ENCODE measurements around the gene PRKAG1. TPM values are rescaled to one million over a fixed set of nuclear protein-coding genes. Genes with fewer than 3 reads are reported as not detected.

PRKAG1 gene
- polyA plus RNA-seq, 1 donor from 2014 or later, result 71.0 TPM

DNA sequence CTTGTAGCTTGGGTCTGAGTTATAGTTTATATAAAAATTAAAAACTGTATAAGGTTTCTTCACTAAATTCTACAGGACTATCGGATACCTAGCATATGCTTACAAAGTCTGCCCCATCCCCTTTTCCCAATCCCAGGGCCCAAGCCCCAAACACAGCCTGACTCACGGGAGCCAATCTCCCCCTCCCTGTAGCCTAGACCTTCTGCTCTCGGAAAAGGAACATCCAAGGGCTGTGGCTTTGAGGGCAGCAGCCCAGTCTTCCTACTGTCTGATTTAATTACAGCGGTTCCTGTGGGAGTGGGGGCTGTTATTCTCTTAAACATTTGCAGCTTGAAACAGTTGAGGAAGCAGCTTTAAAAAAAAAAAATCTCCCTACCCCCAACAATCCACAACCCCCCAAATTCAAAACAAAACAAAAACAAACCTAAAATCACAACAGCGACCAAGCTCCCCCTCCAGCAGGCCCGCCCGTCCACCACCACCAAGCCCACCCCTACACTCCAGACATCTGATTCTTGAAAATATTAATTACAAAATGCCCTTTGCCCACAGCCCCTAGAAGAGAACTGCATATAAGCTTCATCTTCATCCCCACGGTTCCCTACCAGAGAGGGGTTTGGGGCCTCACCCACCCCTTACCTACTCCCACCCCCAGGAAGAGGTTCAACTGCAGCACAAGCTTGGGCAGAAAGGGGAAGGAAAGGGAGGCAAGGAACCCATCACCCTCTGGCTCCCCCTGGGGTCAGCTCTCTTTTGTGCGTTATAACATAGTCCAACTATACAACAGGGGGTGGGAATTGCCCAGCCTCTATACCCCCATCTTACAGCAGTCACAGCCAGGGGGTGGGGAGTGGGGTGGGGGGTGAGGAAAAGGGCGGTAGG, 1.1 kb upstream of the PRKAG1 start:
- Histone ChIP-seq H3K27ac (ENCODE audit: low read length) (peak overlapping the region; percentile 94), H3K4me2 (ENCODE audit: low read length) (no peak overlapping the region)

DNA sequence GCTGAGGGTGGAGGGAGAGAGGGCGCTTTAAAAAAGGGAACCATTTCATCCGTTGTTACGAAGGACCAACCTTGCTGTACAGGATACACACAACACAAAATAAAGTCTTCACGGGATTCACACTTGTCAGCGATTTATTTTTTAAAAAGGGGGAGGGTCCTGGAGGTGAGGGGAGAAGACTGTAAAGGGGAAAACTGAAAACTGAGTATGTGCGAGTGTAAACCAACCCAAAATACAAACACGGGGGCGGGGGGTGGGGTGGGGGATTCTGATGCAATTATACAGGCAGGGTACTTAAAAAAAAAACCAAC, 499 bp upstream of the PRKAG1 start:
- no peaks in the 10 kb centered on the region for H3K79me2 ChIP-seq (replicated peaks; ENCODE audit: insufficient read depth, low read length)
- H3K9me3 ChIP-seq (ENCODE audit: low read length), result no peaks in the 10 kb centered on the region
- H3K27ac ChIP-seq (ENCODE audit: low read length), result peak overlapping the region; percentile 94
- H3K9ac ChIP-seq (ENCODE audit: low read length), result peak overlapping the region; percentile 96
- H2AFZ ChIP-seq (ENCODE audit: low read depth, low read length), result peak overlapping the region; percentile 89
- no peaks in the 10 kb centered on the region for H4K20me1 ChIP-seq (ENCODE audit: insufficient read depth)
- no peaks in the 10 kb centered on the region for H3K27me3 ChIP-seq (ENCODE audit: insufficient read depth, low read depth, low read length)
- peaks cover 3% of the 10 kb centered on the region for H3F3A ChIP-seq (ENCODE audit: insufficient read depth, low read length, poor library complexity, severe bottlenecking)
- TF ChIP-seq, protein P1, sequence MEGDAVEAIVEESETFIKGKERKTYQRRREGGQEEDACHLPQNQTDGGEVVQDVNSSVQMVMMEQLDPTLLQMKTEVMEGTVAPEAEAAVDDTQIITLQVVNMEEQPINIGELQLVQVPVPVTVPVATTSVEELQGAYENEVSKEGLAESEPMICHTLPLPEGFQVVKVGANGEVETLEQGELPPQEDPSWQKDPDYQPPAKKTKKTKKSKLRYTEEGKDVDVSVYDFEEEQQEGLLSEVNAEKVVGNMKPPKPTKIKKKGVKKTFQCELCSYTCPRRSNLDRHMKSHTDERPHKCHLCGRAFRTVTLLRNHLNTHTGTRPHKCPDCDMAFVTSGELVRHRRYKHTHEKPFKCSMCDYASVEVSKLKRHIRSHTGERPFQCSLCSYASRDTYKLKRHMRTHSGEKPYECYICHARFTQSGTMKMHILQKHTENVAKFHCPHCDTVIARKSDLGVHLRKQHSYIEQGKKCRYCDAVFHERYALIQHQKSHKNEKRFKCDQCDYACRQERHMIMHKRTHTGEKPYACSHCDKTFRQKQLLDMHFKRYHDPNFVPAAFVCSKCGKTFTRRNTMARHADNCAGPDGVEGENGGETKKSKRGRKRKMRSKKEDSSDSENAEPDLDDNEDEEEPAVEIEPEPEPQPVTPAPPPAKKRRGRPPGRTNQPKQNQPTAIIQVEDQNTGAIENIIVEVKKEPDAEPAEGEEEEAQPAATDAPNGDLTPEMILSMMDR (IDR thresholded peaks at IDR 0.05; ENCODE audit: poor library complexity, severe bottlenecking), result no peak
- TF ChIP-seq, protein P2, sequence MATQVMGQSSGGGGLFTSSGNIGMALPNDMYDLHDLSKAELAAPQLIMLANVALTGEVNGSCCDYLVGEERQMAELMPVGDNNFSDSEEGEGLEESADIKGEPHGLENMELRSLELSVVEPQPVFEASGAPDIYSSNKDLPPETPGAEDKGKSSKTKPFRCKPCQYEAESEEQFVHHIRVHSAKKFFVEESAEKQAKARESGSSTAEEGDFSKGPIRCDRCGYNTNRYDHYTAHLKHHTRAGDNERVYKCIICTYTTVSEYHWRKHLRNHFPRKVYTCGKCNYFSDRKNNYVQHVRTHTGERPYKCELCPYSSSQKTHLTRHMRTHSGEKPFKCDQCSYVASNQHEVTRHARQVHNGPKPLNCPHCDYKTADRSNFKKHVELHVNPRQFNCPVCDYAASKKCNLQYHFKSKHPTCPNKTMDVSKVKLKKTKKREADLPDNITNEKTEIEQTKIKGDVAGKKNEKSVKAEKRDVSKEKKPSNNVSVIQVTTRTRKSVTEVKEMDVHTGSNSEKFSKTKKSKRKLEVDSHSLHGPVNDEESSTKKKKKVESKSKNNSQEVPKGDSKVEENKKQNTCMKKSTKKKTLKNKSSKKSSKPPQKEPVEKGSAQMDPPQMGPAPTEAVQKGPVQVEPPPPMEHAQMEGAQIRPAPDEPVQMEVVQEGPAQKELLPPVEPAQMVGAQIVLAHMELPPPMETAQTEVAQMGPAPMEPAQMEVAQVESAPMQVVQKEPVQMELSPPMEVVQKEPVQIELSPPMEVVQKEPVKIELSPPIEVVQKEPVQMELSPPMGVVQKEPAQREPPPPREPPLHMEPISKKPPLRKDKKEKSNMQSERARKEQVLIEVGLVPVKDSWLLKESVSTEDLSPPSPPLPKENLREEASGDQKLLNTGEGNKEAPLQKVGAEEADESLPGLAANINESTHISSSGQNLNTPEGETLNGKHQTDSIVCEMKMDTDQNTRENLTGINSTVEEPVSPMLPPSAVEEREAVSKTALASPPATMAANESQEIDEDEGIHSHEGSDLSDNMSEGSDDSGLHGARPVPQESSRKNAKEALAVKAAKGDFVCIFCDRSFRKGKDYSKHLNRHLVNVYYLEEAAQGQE (IDR thresholded peaks at IDR 0.05; ENCODE audit: borderline replicate concordance), result no peak
- no peak for TF ChIP-seq TAF1 (IDR thresholded peaks at IDR 0.05; ENCODE audit: low read depth)
- TF ChIP-seq EP300 (conservative IDR thresholded peaks at IDR 0.05; ENCODE audit: poor library complexity, severe bottlenecking), result no peak
- TF ChIP-seq SMC3 (conservative IDR thresholded peaks at IDR 0.05; ENCODE audit: poor library complexity), result no peak
- no peak for TF ChIP-seq RAD21 (conservative IDR thresholded peaks at IDR 0.05)
- no peak for TF ChIP-seq POLR2AphosphoS5 (IDR thresholded peaks at IDR 0.05)
- TF ChIP-seq EZH2 (IDR thresholded peaks at IDR 0.05; ENCODE audit: borderline replicate concordance, insufficient read depth, low read length, poor library complexity, severe bottlenecking), result no peak
- no peak for TF ChIP-seq MXI1 (conservative IDR thresholded peaks at IDR 0.05; ENCODE audit: poor library complexity, severe bottlenecking)
- peak overlapping the region; percentile 99 for H3K4me2 ChIP-seq (ENCODE audit: low read length)
- peak overlapping the region; percentile 84 for H3K4me3 ChIP-seq (ENCODE audit: low read length)
- no peaks in the 10 kb centered on the region for H3K36me3 ChIP-seq (ENCODE audit: insufficient read depth, low read length)
- no peaks in the 10 kb centered on the region for H3K9me2 ChIP-seq (ENCODE audit: insufficient read depth, low read length)

More for the DNA sequence above, 1.1 kb upstream of the PRKAG1 start:
- H2AFZ ChIP-seq (ENCODE audit: low read depth, low read length), result no peak overlapping the region
- no peaks in the 10 kb centered on the region for H4K20me1 ChIP-seq (ENCODE audit: insufficient read depth)
- TF ChIP-seq, protein P1 (IDR thresholded peaks at IDR 0.05; ENCODE audit: poor library complexity, severe bottlenecking), result no peak
- TF ChIP-seq POLR2AphosphoS5 (IDR thresholded peaks at IDR 0.05), result no peak
- no peak for TF ChIP-seq RAD21 (conservative IDR thresholded peaks at IDR 0.05)
- TF ChIP-seq MXI1 (conservative IDR thresholded peaks at IDR 0.05; ENCODE audit: poor library complexity, severe bottlenecking), result no peak
- TF ChIP-seq TAF1 (IDR thresholded peaks at IDR 0.05; ENCODE audit: low read depth), result no peak
- TF ChIP-seq SMC3 (conservative IDR thresholded peaks at IDR 0.05; ENCODE audit: poor library complexity), result no peak
- TF ChIP-seq, protein P2 (IDR thresholded peaks at IDR 0.05; ENCODE audit: borderline replicate concordance), result no peak
- TF ChIP-seq EP300 (conservative IDR thresholded peaks at IDR 0.05; ENCODE audit: poor library complexity, severe bottlenecking), result no peak
- TF ChIP-seq EZH2 (IDR thresholded peaks at IDR 0.05; ENCODE audit: borderline replicate concordance, insufficient read depth, low read length, poor library complexity, severe bottlenecking), result no peak
- peak overlapping the region; percentile 96 for H3K9ac ChIP-seq (ENCODE audit: low read length)
- no peaks in the 10 kb centered on the region for H3K9me2 ChIP-seq (ENCODE audit: insufficient read depth, low read length)
- H3K9me3 ChIP-seq (ENCODE audit: low read length), result no peaks in the 10 kb centered on the region
- no peaks in the 10 kb centered on the region for H3K27me3 ChIP-seq (ENCODE audit: insufficient read depth, low read depth, low read length)
- no peaks in the 10 kb centered on the region for H3K79me2 ChIP-seq (replicated peaks; ENCODE audit: insufficient read depth, low read length)
- peaks cover 3% of the 10 kb centered on the region for H3F3A ChIP-seq (ENCODE audit: insufficient read depth, low read length, poor library complexity, severe bottlenecking)
- H3K36me3 ChIP-seq (ENCODE audit: insufficient read depth, low read length), result no peaks in the 10 kb centered on the region
- peak overlapping the region; percentile 84 for H3K4me3 ChIP-seq (ENCODE audit: low read length)
